T-helper 1 cell treated with Interleukin-12 subunit alpha and Interleukin-12 subunit beta and Interleukin-4 antibody, amounts not matched to agents 30 μg/mL and 1 μg/mL, for 36 hours (primary cell): ENCODE data around the gene CLASP1.

Source experiments
- H3K27ac Mint-ChIP-seq: one replicate; pipeline ENCODE4 v1.8.0; 2021; ENCODE audit warnings: mild to moderate bottlenecking, mixed read lengths
- H3K27me3 Mint-ChIP-seq: one replicate; pipeline ENCODE4 v1.8.0; 2021; ENCODE audit warnings: low read depth, mixed read lengths
- H3K36me3 Mint-ChIP-seq: one replicate; pipeline ENCODE4 v1.8.0; 2021; ENCODE audit warnings: low read depth, mixed read lengths
- H3K4me1 Mint-ChIP-seq: one replicate; pipeline ENCODE4 v1.8.0; 2021; ENCODE audit warnings: low read depth, mixed read lengths
- H3K4me3 Mint-ChIP-seq: one replicate; pipeline ENCODE4 v1.8.0; 2021; ENCODE audit warnings: mild to moderate bottlenecking, moderate library complexity, mixed read lengths
- H3K9me3 Mint-ChIP-seq: one replicate; pipeline ENCODE4 v1.8.0; 2021; ENCODE audit warnings: mixed read lengths

Gene CLASP1

GRCh38 chr2:121595012-121595891 is 54.0 kb downstream of the CLASP1 start:
- Mint-ChIP-seq H3K9me3 (no peaks in the 10 kb centered on the region), H3K36me3 (peaks cover 2% of the 10 kb centered on the region), H3K4me3 (no peak overlapping the region), H3K27ac (no peak overlapping the region), H3K27me3 (no peaks in the 10 kb centered on the region), H3K4me1 (peaks cover 27% of the 10 kb centered on the region)

- H3K36me3 Mint-ChIP-seq, result peaks cover 2% of the 10 kb centered on the region
- H3K4me1 Mint-ChIP-seq, result peaks cover 12% of the 10 kb centered on the region
- no peak overlapping the region for H3K27ac Mint-ChIP-seq
- H3K27me3 Mint-ChIP-seq, result no peaks in the 10 kb centered on the region
- no peaks in the 10 kb centered on the region for H3K9me3 Mint-ChIP-seq
- no peak overlapping the region for H3K4me3 Mint-ChIP-seq
These were observed 58.1 kb downstream of the CLASP1 start for GRCh38 chr2:121591199-121591598.

DNA sequence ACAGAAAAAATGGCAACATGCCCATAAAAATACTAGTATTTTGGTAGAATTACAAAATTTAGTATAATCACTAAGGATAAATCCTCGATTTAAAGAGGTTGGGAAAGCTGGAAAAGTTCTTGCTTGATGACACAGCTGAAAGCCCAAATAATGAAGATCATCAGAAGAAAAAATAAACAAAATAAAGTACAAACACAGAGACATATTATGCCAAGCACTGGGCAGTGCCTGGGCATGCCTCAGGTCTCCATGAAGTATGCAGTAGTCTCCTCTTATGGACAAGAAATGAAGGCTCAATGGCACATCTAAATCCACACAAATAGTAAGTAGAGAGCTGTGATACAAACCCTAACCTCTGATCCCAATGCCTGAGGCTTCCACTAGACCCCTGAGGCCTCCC is 60.9 kb downstream of the CLASP1 start:
- no peaks in the 10 kb centered on the region for H3K27me3 Mint-ChIP-seq
- H3K27ac Mint-ChIP-seq, result no peak overlapping the region
- peaks cover 2% of the 10 kb centered on the region for H3K36me3 Mint-ChIP-seq
- peaks cover 6% of the 10 kb centered on the region for H3K4me1 Mint-ChIP-seq
- H3K4me3 Mint-ChIP-seq, result no peak overlapping the region
- H3K9me3 Mint-ChIP-seq, result no peaks in the 10 kb centered on the region

GRCh38 chr2:121587131-121587530 is 62.1 kb downstream of the CLASP1 start:
- Mint-ChIP-seq H3K27ac (no peak overlapping the region), H3K4me3 (no peak overlapping the region), H3K36me3 (peaks cover 2% of the 10 kb centered on the region), H3K4me1 (peaks cover 6% of the 10 kb centered on the region), H3K9me3 (no peaks in the 10 kb centered on the region), H3K27me3 (no peaks in the 10 kb centered on the region)

GRCh38 chr2:121584741-121585140 is 64.5 kb downstream of the CLASP1 start:
- H3K9me3 Mint-ChIP-seq, result no peaks in the 10 kb centered on the region
- no peak overlapping the region for H3K4me3 Mint-ChIP-seq
- no peaks in the 10 kb centered on the region for H3K36me3 Mint-ChIP-seq
- H3K27me3 Mint-ChIP-seq, result no peaks in the 10 kb centered on the region
- H3K27ac Mint-ChIP-seq, result no peak overlapping the region
- H3K4me1 Mint-ChIP-seq, result peaks cover 2% of the 10 kb centered on the region

- Mint-ChIP-seq H3K36me3 (no peaks in the 10 kb centered on the region), H3K9me3 (no peaks in the 10 kb centered on the region), H3K4me1 (peaks cover 2% of the 10 kb centered on the region), H3K4me3 (no peak overlapping the region), H3K27ac (no peak overlapping the region), H3K27me3 (no peaks in the 10 kb centered on the region)
These were observed 65.7 kb downstream of the CLASP1 start for GRCh38 chr2:121583555-121583954.

- H3K4me1 Mint-ChIP-seq, result peaks cover 2% of the 10 kb centered on the region
- no peaks in the 10 kb centered on the region for H3K36me3 Mint-ChIP-seq
- H3K9me3 Mint-ChIP-seq, result no peaks in the 10 kb centered on the region
- peak overlapping the region; percentile 23 for H3K27ac Mint-ChIP-seq
- H3K27me3 Mint-ChIP-seq, result no peaks in the 10 kb centered on the region
- H3K4me3 Mint-ChIP-seq, result no peak overlapping the region
These were observed 67.0 kb downstream of the CLASP1 start for GRCh38 chr2:121582272-121582671.

GRCh38 chr2:121579309-121579708 is 70.0 kb downstream of the CLASP1 start:
- no peaks in the 10 kb centered on the region for H3K36me3 Mint-ChIP-seq
- H3K9me3 Mint-ChIP-seq, result no peaks in the 10 kb centered on the region
- no peak overlapping the region for H3K4me3 Mint-ChIP-seq
- H3K27me3 Mint-ChIP-seq, result no peaks in the 10 kb centered on the region
- no peak overlapping the region for H3K27ac Mint-ChIP-seq
- peaks cover 3% of the 10 kb centered on the region for H3K4me1 Mint-ChIP-seq

GRCh38 chr2:121577381-121577780 is 71.9 kb downstream of the CLASP1 start:
- H3K27me3 Mint-ChIP-seq, result no peaks in the 10 kb centered on the region

GRCh38 chr2:121576263-121576662 is 73.0 kb downstream of the CLASP1 start:
- no peaks in the 10 kb centered on the region for H3K27me3 Mint-ChIP-seq
- no peak overlapping the region for H3K4me3 Mint-ChIP-seq
- no peak overlapping the region for H3K27ac Mint-ChIP-seq
- H3K36me3 Mint-ChIP-seq, result no peaks in the 10 kb centered on the region
- no peaks in the 10 kb centered on the region for H3K9me3 Mint-ChIP-seq
- H3K4me1 Mint-ChIP-seq, result peaks cover 3% of the 10 kb centered on the region

More at GRCh38 chr2:121577381-121577780, 71.9 kb downstream of the CLASP1 start:
- peaks cover 3% of the 10 kb centered on the region for H3K4me1 Mint-ChIP-seq
- no peak overlapping the region for H3K27ac Mint-ChIP-seq
- H3K4me3 Mint-ChIP-seq, result no peak overlapping the region
- H3K9me3 Mint-ChIP-seq, result no peaks in the 10 kb centered on the region
- no peaks in the 10 kb centered on the region for H3K36me3 Mint-ChIP-seq

DNA sequence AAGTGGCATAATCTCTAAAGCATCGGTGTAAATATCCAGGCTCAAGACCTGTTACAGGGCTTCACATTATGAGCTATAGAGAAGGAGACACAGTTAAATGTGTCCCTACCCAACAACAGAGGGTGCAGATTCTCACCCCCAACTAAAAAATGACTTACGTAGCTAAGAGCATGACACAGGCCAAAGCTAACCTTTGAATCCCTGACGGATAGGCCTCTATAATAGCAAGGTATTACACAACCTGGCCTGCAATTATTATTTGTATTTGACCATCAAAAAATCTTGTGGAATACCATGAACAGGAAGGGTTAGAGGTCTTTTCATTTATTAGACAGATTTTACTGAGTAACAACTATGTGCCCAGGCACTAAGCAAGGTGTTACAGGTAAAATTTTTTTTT is 73.5 kb downstream of the CLASP1 start:
- H3K9me3 Mint-ChIP-seq, result no peaks in the 10 kb centered on the region
- peaks cover 3% of the 10 kb centered on the region for H3K4me1 Mint-ChIP-seq
- no peaks in the 10 kb centered on the region for H3K36me3 Mint-ChIP-seq
- H3K4me3 Mint-ChIP-seq, result no peak overlapping the region
- no peaks in the 10 kb centered on the region for H3K27me3 Mint-ChIP-seq
- H3K27ac Mint-ChIP-seq, result no peak overlapping the region

GRCh38 chr2:121570667-121571055 is 78.6 kb downstream of the CLASP1 start:
- Mint-ChIP-seq H3K27ac (no peak overlapping the region), H3K27me3 (no peaks in the 10 kb centered on the region), H3K4me1 (peaks cover 5% of the 10 kb centered on the region), H3K9me3 (no peaks in the 10 kb centered on the region), H3K4me3 (no peak overlapping the region), H3K36me3 (peaks cover 2% of the 10 kb centered on the region)

- peaks cover 2% of the 10 kb centered on the region for H3K36me3 Mint-ChIP-seq
- H3K4me3 Mint-ChIP-seq, result no peak overlapping the region
- H3K4me1 Mint-ChIP-seq, result peaks cover 5% of the 10 kb centered on the region
- H3K27me3 Mint-ChIP-seq, result no peaks in the 10 kb centered on the region
- H3K27ac Mint-ChIP-seq, result no peak overlapping the region
- no peaks in the 10 kb centered on the region for H3K9me3 Mint-ChIP-seq
These were observed 79.1 kb downstream of the CLASP1 start for GRCh38 chr2:121570036-121570666.

GRCh38 chr2:121567957-121568409 is 81.3 kb downstream of the CLASP1 start:
- H3K27ac Mint-ChIP-seq, result no peak overlapping the region
- H3K27me3 Mint-ChIP-seq, result no peaks in the 10 kb centered on the region
- H3K4me1 Mint-ChIP-seq, result peaks cover 12% of the 10 kb centered on the region
- H3K36me3 Mint-ChIP-seq, result peaks cover 5% of the 10 kb centered on the region
- H3K9me3 Mint-ChIP-seq, result no peaks in the 10 kb centered on the region
- H3K4me3 Mint-ChIP-seq, result no peak overlapping the region

DNA sequence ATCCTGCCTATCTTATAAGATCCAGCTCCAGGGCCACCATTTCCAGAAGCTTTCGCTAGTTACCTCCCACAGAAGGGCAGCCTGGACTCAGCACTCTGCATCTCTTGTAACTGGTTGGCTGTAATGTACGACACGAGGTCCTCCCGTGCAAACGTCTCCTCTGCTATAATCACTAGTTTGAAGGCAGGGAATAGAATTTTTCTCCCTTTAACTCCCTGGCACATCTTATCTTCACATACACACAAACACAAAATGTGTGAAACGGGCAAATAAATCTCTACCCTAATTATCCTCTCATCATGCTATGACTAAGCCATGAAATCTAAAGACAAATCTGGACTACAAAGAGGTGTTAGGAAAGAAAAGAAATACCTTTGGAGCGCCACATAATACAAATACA is 81.8 kb downstream of the CLASP1 start:
- no peak overlapping the region for H3K27ac Mint-ChIP-seq
- H3K36me3 Mint-ChIP-seq, result peaks cover 5% of the 10 kb centered on the region
- no peaks in the 10 kb centered on the region for H3K9me3 Mint-ChIP-seq
- no peak overlapping the region for H3K4me3 Mint-ChIP-seq
- H3K27me3 Mint-ChIP-seq, result no peaks in the 10 kb centered on the region
- H3K4me1 Mint-ChIP-seq, result peaks cover 14% of the 10 kb centered on the region
